WTC11 (cell line): ENCODE results near the gene TRDMT1. TPM values are rescaled to one million over a fixed set of nuclear protein-coding genes. Genes with fewer than 3 reads are reported as not detected.

Experiments used
- ATAC-seq: fragments of 200-7000 bp; cut with Tn5 transposase; 2 replicates; pipeline ENCODE4 v1.10.0; 2021; ENCODE audit warnings: mild to moderate bottlenecking, moderate library complexity
- CTCF ChIA-PET: fragments of 300-600 bp; sonication (Branson Sonifier 250); formaldehyde crosslinking; loops from one replicate; lab custom pipeline; 2021; ENCODE audit warnings: antibody characterized with exemption; lab: Charles Lee
- POLR2A ChIA-PET: fragments of 350-600 bp; sonication (Branson Sonifier 250); formaldehyde crosslinking; loops from one replicate; lab custom pipeline; 2021; ENCODE audit warnings: antibody characterized with exemption; lab: Charles Lee
- DNase-seq: peaks from one replicate; pipeline ENCODE4 v3.0.0; 2021; ENCODE audit warnings: low spot score
- H3K27ac Mint-ChIP-seq: 2 replicates; pipeline ENCODE4 v1.8.0; 2021; ENCODE audit warnings: mixed read lengths
- H3K27me3 Mint-ChIP-seq: 2 replicates; pipeline ENCODE4 v1.8.0; 2021; ENCODE audit warnings: low read depth, mild to moderate bottlenecking, moderate library complexity, mixed read lengths
- H3K36me3 Mint-ChIP-seq: 2 replicates; pipeline ENCODE4 v1.8.0; 2021; ENCODE audit warnings: mixed read lengths
- H3K4me1 Mint-ChIP-seq: 2 replicates; pipeline ENCODE4 v1.8.0; 2022; ENCODE audit warnings: mixed read lengths
- H3K4me3 Mint-ChIP-seq: 2 replicates; pipeline ENCODE4 v1.8.0; 2021; ENCODE audit warnings: mild to moderate bottlenecking, moderate library complexity, mixed read lengths
- H3K9me3 Mint-ChIP-seq: 2 replicates; pipeline ENCODE4 v1.8.0; 2021; ENCODE audit warnings: mixed read lengths
- ATF1 ChIP-seq: sonication (generic); formaldehyde crosslinking; IDR thresholded peaks from 2 replicates; pipeline ENCODE4 v1.8.1; 2023; ENCODE audit warnings: mild to moderate bottlenecking, moderate library complexity, missing genetic modification reagents
- ELF4 ChIP-seq: sonication (generic); formaldehyde crosslinking; IDR thresholded peaks from 2 replicates; pipeline ENCODE4 v1.8.1; 2022; ENCODE audit warnings: low read depth, mild to moderate bottlenecking, moderate library complexity, missing genetic modification reagents
- ESRRA ChIP-seq: sonication (generic); formaldehyde crosslinking; IDR thresholded peaks from 2 replicates; pipeline ENCODE4 v1.8.1; 2022; ENCODE audit warnings: mild to moderate bottlenecking, missing genetic modification reagents, borderline replicate concordance
- IRF2 ChIP-seq: sonication (generic); formaldehyde crosslinking; IDR thresholded peaks from 2 replicates; pipeline ENCODE4 v1.8.0; 2022; ENCODE audit warnings: low read depth, missing genetic modification reagents, borderline replicate concordance
- MYBL2 ChIP-seq: sonication (generic); formaldehyde crosslinking; IDR thresholded peaks from 2 replicates; pipeline ENCODE4 v1.8.1; 2023; ENCODE audit warnings: mild to moderate bottlenecking, moderate library complexity, missing genetic modification reagents
- NFYB ChIP-seq: sonication (generic); formaldehyde crosslinking; conservative IDR thresholded peaks from 2 replicates; pipeline ENCODE4 v1.8.0; 2022; ENCODE audit warnings: low read depth, missing genetic modification reagents
- SP1 ChIP-seq: sonication (generic); formaldehyde crosslinking; conservative IDR thresholded peaks from 2 replicates; pipeline ENCODE4 v1.8.1; 2022; ENCODE audit warnings: missing genetic modification reagents
- ZNF121 ChIP-seq: sonication (generic); formaldehyde crosslinking; IDR thresholded peaks from 2 replicates; pipeline ENCODE4 v1.8.0; 2023; ENCODE audit warnings: missing genetic modification reagents
- ZNF232 ChIP-seq: sonication (generic); formaldehyde crosslinking; IDR thresholded peaks from 2 replicates; pipeline ENCODE4 v1.8.0; 2022; ENCODE audit warnings: mild to moderate bottlenecking, missing genetic modification reagents
- ZNF317 ChIP-seq: sonication (generic); formaldehyde crosslinking; IDR thresholded peaks from 2 replicates; pipeline ENCODE4 v1.8.1; 2023; ENCODE audit warnings: low read depth, mild to moderate bottlenecking, moderate library complexity, missing genetic modification reagents, borderline replicate concordance
- ZNF396 ChIP-seq: fragments of 250-450 bp; sonication (Bioruptor Pico); IDR thresholded peaks from 2 replicates; pipeline ENCODE4 v1.8.0; 2021; ENCODE audit warnings: mild to moderate bottlenecking, moderate library complexity, borderline replicate concordance
- total RNA-seq: library from RNA; stranded (reverse); gene quantifications from 3 replicates; pipeline ENCODE4 v1.2.3, GENCODE V29; 2021
- TF ChIP-seq, protein P1 (sequence below): sonication (generic); formaldehyde crosslinking; IDR thresholded peaks from 2 replicates; pipeline ENCODE4 v1.8.0; 2023; ENCODE audit warnings: mild to moderate bottlenecking, missing genetic modification reagents
- TF ChIP-seq, protein P2 (sequence below): sonication (generic); formaldehyde crosslinking; IDR thresholded peaks from 2 replicates; pipeline ENCODE4 v1.8.0; 2022; ENCODE audit warnings: mild to moderate bottlenecking, missing genetic modification reagents
- TF ChIP-seq, protein P3 (sequence below): sonication (generic); formaldehyde crosslinking; IDR thresholded peaks from 2 replicates; pipeline ENCODE4 v1.8.1; 2023; ENCODE audit warnings: mild to moderate bottlenecking, missing genetic modification reagents
- TF ChIP-seq, protein P4 (sequence below): sonication (generic); formaldehyde crosslinking; IDR thresholded peaks from 2 replicates; pipeline ENCODE4 v1.8.1; 2023; ENCODE audit warnings: mild to moderate bottlenecking, missing genetic modification reagents, moderate library complexity
- TF ChIP-seq, protein P5 (sequence below): sonication (generic); formaldehyde crosslinking; conservative IDR thresholded peaks from 2 replicates; pipeline ENCODE4 v1.8.1; 2023; ENCODE audit warnings: mild to moderate bottlenecking, low read depth, missing genetic modification reagents, moderate library complexity
- TF ChIP-seq, protein P6 (sequence below): fragments of 250-450 bp; sonication (Bioruptor Pico); IDR thresholded peaks from 2 replicates; pipeline ENCODE4 v2.1.2; 2022; ENCODE audit warnings: mild to moderate bottlenecking, moderate library complexity
- TF ChIP-seq, protein P7 (sequence below): sonication (generic); formaldehyde crosslinking; IDR thresholded peaks from 2 replicates; pipeline ENCODE4 v1.8.1; 2023; ENCODE audit warnings: mild to moderate bottlenecking, missing genetic modification reagents, borderline replicate concordance

TRDMT1 gene
- total RNA-seq, 1 experiment from 2014 or later, result 11.7 TPM

DNA sequence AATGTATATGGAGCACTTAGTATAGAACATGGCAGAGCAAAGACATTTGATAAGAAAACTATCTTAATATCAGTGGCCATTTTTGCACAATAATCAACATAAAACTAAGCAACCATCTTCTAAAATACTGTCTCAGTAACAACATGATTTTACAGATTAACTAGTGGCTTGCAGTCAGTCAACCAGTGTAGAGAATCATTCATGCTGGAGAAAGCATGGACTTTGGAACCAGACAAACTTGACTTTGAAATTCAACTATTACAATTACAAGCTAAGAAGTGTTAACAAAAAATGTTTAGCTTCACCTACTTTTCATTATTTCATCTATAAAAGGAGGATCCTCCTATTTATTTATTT is 99.6 kb downstream of the TRDMT1 start:
- no peak overlapping the region for H3K27ac Mint-ChIP-seq
- no peak overlapping the region for H3K4me3 Mint-ChIP-seq
- TF ChIP-seq, protein P1, sequence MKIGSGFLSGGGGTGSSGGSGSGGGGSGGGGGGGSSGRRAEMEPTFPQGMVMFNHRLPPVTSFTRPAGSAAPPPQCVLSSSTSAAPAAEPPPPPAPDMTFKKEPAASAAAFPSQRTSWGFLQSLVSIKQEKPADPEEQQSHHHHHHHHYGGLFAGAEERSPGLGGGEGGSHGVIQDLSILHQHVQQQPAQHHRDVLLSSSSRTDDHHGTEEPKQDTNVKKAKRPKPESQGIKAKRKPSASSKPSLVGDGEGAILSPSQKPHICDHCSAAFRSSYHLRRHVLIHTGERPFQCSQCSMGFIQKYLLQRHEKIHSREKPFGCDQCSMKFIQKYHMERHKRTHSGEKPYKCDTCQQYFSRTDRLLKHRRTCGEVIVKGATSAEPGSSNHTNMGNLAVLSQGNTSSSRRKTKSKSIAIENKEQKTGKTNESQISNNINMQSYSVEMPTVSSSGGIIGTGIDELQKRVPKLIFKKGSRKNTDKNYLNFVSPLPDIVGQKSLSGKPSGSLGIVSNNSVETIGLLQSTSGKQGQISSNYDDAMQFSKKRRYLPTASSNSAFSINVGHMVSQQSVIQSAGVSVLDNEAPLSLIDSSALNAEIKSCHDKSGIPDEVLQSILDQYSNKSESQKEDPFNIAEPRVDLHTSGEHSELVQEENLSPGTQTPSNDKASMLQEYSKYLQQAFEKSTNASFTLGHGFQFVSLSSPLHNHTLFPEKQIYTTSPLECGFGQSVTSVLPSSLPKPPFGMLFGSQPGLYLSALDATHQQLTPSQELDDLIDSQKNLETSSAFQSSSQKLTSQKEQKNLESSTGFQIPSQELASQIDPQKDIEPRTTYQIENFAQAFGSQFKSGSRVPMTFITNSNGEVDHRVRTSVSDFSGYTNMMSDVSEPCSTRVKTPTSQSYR, result no peak
- TF ChIP-seq IRF2 (CRISPR knock-in tag) (no peak), ESRRA (CRISPR knock-in tag) (no peak), SP1 (no peak), ZNF396 (no peak)
- TF ChIP-seq, protein P2, sequence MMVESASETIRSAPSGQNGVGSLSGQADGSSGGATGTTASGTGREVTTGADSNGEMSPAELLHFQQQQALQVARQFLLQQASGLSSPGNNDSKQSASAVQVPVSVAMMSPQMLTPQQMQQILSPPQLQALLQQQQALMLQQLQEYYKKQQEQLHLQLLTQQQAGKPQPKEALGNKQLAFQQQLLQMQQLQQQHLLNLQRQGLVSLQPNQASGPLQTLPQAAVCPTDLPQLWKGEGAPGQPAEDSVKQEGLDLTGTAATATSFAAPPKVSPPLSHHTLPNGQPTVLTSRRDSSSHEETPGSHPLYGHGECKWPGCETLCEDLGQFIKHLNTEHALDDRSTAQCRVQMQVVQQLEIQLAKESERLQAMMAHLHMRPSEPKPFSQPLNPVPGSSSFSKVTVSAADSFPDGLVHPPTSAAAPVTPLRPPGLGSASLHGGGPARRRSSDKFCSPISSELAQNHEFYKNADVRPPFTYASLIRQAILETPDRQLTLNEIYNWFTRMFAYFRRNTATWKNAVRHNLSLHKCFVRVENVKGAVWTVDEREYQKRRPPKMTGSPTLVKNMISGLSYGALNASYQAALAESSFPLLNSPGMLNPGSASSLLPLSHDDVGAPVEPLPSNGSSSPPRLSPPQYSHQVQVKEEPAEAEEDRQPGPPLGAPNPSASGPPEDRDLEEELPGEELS, result no peak
- TF ChIP-seq, protein P3, sequence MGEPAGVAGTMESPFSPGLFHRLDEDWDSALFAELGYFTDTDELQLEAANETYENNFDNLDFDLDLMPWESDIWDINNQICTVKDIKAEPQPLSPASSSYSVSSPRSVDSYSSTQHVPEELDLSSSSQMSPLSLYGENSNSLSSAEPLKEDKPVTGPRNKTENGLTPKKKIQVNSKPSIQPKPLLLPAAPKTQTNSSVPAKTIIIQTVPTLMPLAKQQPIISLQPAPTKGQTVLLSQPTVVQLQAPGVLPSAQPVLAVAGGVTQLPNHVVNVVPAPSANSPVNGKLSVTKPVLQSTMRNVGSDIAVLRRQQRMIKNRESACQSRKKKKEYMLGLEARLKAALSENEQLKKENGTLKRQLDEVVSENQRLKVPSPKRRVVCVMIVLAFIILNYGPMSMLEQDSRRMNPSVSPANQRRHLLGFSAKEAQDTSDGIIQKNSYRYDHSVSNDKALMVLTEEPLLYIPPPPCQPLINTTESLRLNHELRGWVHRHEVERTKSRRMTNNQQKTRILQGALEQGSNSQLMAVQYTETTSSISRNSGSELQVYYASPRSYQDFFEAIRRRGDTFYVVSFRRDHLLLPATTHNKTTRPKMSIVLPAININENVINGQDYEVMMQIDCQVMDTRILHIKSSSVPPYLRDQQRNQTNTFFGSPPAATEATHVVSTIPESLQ (CRISPR knock-in tag), result no peak
- ChIA-PET CTCF (no interaction called here), POLR2A (no interaction called here)
- no peaks in the 10 kb centered on the region for H3K4me1 Mint-ChIP-seq
- no peak for ATAC-seq
- no peaks in the 10 kb centered on the region for H3K9me3 Mint-ChIP-seq
- no peaks in the 10 kb centered on the region for H3K27me3 Mint-ChIP-seq
- no peak for DNase-seq
- no peaks in the 10 kb centered on the region for H3K36me3 Mint-ChIP-seq

DNA sequence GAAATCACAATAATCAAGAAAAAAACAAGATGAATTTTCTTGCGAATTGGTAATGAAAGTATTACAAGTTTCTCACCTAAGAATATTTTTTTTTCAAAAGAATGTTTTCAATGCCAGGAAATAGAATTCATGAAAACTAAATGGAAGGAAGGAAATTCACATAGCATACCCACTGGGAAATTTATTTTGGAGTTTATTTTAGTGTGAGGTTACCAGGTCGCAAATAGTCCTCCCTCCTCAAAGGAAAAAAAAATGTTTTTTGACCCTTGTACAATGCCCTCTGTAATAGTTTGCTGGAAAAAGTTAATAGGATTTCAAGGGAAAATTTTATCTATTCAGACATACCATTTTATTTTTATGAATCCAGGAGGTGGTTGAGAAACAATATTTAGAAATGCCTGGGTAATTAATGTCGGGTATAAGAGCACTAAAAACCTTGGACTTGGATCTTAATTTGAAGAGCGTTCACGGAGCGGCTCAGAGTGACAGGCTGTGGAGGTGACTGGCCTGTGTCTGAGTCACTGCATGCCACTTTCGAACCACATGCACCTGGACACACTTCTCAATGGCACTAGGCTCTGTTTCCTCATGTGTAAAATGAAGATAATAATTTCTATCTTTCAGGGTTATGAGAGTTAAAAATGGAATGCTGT is 100.1 kb downstream of the TRDMT1 start:
- no peaks in the 10 kb centered on the region for H3K27me3 Mint-ChIP-seq
- no peak overlapping the region for H3K27ac Mint-ChIP-seq
- no peak overlapping the region for H3K4me3 Mint-ChIP-seq
- DNase-seq (no peak), ATAC-seq (no peak)
- H3K9me3 Mint-ChIP-seq, result no peaks in the 10 kb centered on the region
- ChIA-PET CTCF (no interaction called here), POLR2A (no interaction called here)
- H3K36me3 Mint-ChIP-seq, result no peaks in the 10 kb centered on the region
- H3K4me1 Mint-ChIP-seq, result no peaks in the 10 kb centered on the region
- TF ChIP-seq ZNF121 (CRISPR knock-in tag) (no peak), NFYB (CRISPR knock-in tag) (no peak), MYBL2 (CRISPR knock-in tag) (no peak), ZNF317 (no peak), ZNF232 (CRISPR knock-in tag) (no peak), ELF4 (CRISPR knock-in tag) (no peak), ATF1 (CRISPR knock-in tag) (no peak)
- TF ChIP-seq, protein P4, sequence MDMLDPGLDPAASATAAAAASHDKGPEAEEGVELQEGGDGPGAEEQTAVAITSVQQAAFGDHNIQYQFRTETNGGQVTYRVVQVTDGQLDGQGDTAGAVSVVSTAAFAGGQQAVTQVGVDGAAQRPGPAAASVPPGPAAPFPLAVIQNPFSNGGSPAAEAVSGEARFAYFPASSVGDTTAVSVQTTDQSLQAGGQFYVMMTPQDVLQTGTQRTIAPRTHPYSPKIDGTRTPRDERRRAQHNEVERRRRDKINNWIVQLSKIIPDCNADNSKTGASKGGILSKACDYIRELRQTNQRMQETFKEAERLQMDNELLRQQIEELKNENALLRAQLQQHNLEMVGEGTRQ (CRISPR knock-in tag), result no peak
- TF ChIP-seq, protein P5, sequence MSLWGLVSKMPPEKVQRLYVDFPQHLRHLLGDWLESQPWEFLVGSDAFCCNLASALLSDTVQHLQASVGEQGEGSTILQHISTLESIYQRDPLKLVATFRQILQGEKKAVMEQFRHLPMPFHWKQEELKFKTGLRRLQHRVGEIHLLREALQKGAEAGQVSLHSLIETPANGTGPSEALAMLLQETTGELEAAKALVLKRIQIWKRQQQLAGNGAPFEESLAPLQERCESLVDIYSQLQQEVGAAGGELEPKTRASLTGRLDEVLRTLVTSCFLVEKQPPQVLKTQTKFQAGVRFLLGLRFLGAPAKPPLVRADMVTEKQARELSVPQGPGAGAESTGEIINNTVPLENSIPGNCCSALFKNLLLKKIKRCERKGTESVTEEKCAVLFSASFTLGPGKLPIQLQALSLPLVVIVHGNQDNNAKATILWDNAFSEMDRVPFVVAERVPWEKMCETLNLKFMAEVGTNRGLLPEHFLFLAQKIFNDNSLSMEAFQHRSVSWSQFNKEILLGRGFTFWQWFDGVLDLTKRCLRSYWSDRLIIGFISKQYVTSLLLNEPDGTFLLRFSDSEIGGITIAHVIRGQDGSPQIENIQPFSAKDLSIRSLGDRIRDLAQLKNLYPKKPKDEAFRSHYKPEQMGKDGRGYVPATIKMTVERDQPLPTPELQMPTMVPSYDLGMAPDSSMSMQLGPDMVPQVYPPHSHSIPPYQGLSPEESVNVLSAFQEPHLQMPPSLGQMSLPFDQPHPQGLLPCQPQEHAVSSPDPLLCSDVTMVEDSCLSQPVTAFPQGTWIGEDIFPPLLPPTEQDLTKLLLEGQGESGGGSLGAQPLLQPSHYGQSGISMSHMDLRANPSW (CRISPR knock-in tag), result no peak
- TF ChIP-seq, protein P6, sequence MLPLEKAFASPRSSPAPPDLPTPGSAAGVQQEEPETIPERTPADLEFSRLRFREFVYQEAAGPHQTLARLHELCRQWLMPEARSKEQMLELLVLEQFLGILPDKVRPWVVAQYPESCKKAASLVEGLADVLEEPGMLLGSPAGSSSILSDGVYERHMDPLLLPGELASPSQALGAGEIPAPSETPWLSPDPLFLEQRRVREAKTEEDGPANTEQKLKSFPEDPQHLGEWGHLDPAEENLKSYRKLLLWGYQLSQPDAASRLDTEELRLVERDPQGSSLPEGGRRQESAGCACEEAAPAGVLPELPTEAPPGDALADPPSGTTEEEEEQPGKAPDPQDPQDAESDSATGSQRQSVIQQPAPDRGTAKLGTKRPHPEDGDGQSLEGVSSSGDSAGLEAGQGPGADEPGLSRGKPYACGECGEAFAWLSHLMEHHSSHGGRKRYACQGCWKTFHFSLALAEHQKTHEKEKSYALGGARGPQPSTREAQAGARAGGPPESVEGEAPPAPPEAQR (CRISPR knock-in tag), result no peak
- TF ChIP-seq, protein P7, sequence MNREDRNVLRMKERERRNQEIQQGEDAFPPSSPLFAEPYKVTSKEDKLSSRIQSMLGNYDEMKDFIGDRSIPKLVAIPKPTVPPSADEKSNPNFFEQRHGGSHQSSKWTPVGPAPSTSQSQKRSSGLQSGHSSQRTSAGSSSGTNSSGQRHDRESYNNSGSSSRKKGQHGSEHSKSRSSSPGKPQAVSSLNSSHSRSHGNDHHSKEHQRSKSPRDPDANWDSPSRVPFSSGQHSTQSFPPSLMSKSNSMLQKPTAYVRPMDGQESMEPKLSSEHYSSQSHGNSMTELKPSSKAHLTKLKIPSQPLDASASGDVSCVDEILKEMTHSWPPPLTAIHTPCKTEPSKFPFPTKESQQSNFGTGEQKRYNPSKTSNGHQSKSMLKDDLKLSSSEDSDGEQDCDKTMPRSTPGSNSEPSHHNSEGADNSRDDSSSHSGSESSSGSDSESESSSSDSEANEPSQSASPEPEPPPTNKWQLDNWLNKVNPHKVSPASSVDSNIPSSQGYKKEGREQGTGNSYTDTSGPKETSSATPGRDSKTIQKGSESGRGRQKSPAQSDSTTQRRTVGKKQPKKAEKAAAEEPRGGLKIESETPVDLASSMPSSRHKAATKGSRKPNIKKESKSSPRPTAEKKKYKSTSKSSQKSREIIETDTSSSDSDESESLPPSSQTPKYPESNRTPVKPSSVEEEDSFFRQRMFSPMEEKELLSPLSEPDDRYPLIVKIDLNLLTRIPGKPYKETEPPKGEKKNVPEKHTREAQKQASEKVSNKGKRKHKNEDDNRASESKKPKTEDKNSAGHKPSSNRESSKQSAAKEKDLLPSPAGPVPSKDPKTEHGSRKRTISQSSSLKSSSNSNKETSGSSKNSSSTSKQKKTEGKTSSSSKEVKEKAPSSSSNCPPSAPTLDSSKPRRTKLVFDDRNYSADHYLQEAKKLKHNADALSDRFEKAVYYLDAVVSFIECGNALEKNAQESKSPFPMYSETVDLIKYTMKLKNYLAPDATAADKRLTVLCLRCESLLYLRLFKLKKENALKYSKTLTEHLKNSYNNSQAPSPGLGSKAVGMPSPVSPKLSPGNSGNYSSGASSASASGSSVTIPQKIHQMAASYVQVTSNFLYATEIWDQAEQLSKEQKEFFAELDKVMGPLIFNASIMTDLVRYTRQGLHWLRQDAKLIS, result no peak
